ENCODE results near the gene ZNF778. TPM values are rescaled to one million over a fixed set of nuclear protein-coding genes. Genes with fewer than 3 reads are reported as not detected.

Gene ZNF778
- total and polyA plus RNA-seq, 2 of the 8 experiments (the other 6 are each of a cell fraction or from before 2014, with no cell fraction given) = 9.5 to 21.9 TPM

DNA sequence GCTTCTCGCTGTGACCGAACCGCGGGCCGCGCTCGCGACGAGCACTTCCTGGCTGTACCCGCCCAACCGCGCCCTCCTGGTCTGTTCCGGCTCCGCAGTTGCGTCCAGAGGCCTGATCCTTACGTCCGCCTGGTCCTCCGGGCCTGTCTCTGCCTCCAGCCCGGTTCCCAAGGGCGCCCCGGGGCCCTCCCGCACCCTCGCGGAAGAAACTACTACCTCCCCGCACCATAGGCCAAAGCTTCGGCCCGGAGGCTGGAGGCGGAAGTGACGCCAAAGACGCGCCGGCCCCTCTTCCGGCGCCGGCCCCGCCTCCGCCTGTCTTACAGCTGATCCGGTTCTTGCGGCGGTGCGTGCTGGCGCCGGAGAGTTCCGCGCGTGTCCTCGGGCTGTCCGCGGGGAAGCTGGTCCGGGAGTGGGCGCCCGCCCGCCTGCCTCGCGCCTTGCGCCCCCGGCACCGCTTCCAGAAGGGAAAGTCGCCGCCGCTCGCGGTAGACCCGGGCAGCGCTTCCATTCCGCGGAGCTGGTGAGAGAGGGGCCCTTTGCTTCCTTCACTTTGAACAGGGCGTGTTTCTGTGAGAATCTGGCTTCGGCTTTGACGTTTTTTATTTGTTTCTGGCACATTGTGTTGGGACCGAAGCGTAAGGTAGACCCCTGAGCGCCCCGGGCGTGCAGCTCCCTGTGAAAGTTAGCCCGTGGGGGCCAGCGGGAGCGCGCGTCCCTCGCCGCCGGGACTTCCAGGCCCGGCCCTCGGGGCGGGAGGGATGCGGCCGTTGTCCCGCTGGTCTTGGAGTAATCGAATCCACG is at the start of gene ZNF778 (continued):
- peak; percentile 84 for TF ChIP-seq TAF1 (IDR thresholded peaks at IDR 0.05; ENCODE audit: low read depth, low read length)
- peak; percentile 70 for TF ChIP-seq TAF7 (optimal IDR thresholded peaks at IDR 0.05; ENCODE audit: borderline replicate concordance, low read depth, low read length)
- TF ChIP-seq MAX (IDR thresholded peaks at IDR 0.05) = peak; percentile 46
- peak in 1 of 2 experiments; percentile 99; a peak in 3 of 4 replicates for TF ChIP-seq HDAC2 (IDR thresholded peaks at IDR 0.05; ENCODE audit: borderline replicate concordance in 1 of 2, low read depth in 2 of 2, low read length in 2 of 2)
- TF ChIP-seq RNF2 (IDR thresholded peaks at IDR 0.05; ENCODE audit: borderline replicate concordance, low read depth, low read length, missing control alignments, poor library complexity, severe bottlenecking) = no peak
- no peak for TF ChIP-seq KDM1A (IDR thresholded peaks at IDR 0.05; ENCODE audit: borderline replicate concordance, low read length)
- TF ChIP-seq SP2 (IDR thresholded peaks at IDR 0.05; ENCODE audit: low read length) = no peak
- TF ChIP-seq CEBPB (IDR thresholded peaks at IDR 0.05; ENCODE audit: low read depth, low read length) = no peak
- no peak for TF ChIP-seq SP1 (IDR thresholded peaks at IDR 0.05; ENCODE audit: low read depth, low read length)
- peak; percentile 96 for TF ChIP-seq GABPA (IDR thresholded peaks at IDR 0.05; ENCODE audit: borderline replicate concordance, insufficient read depth, low read length)
- TF ChIP-seq NRF1 (IDR thresholded peaks at IDR 0.05; ENCODE audit: low read depth, low read length) = no peak
- peak; percentile 65 for TF ChIP-seq ASH2L (IDR thresholded peaks at IDR 0.05; ENCODE audit: low read length)
- no peak; a peak in 1 of 4 replicates for TF ChIP-seq RAD21 (IDR thresholded peaks at IDR 0.05 in 1 of 2, conservative IDR thresholded peaks at IDR 0.05 in 1 of 2; ENCODE audit: low read depth in 2 of 2, low read length in 2 of 2)
- peak; percentile 34; the same call in 1 of the 2 replicates for TF ChIP-seq POLR2AphosphoS5 (IDR thresholded peaks at IDR 0.05; ENCODE audit: low read depth, low read length)
- TF ChIP-seq RFX5 (IDR thresholded peaks at IDR 0.05; ENCODE audit: borderline replicate concordance, low read depth, low read length) = no peak
- no peak for TF ChIP-seq ZNF274 (IDR thresholded peaks at IDR 0.05; ENCODE audit: borderline replicate concordance, extremely low read depth, low read length)
- TF ChIP-seq CBX5 (IDR thresholded peaks at IDR 0.05; ENCODE audit: low read depth, low read length) = no peak
- no peak for TF ChIP-seq RXRA (IDR thresholded peaks at IDR 0.05; ENCODE audit: insufficient read depth, low read depth, low read length)
- TF ChIP-seq NANOG (IDR thresholded peaks at IDR 0.05; ENCODE audit: insufficient read depth, low read depth, low read length, poor library complexity, severe bottlenecking) = no peak
- no peak for TF ChIP-seq CHD1 (IDR thresholded peaks at IDR 0.05; ENCODE audit: low read depth, low read length)
- no peak for TF ChIP-seq SIX5 (IDR thresholded peaks at IDR 0.05; ENCODE audit: low read depth, low read length)
- no peak for TF ChIP-seq TCF12 (IDR thresholded peaks at IDR 0.05; ENCODE audit: low read depth, low read length)
- no peak for TF ChIP-seq BACH1 (IDR thresholded peaks at IDR 0.05; ENCODE audit: low read length)
